Stimulated activated CD4-positive, alpha-beta T cell treated with anti-CD3 and anti-CD28 coated beads, Interleukin-15, amount 100 ng/mL, for 1 hour (primary cell): Measurements from ENCODE around the gene RNASEH2A.
"Not testable (repeated sequence)": the region's sequence is repeated elsewhere in the genome, so short reads cannot be mapped to it uniquely, and the experiment has no call there.

Experiments
- DNase-seq, 2 donors: peaks; one replicate each; pipeline ENCODE4 v3.0.0-alpha.2; 2020; ENCODE audit warnings: low read depth in 1 of 2, low spot score in 1 of 2

RNASEH2A gene

GRCh38 chr19:12793290-12794195 is 12.8 kb upstream of the RNASEH2A start:
- peak; percentile 90 to 94 for DNase-seq

GRCh38 chr19:12794196-12794941 is 12.0 kb upstream of the RNASEH2A start:
- no peak for DNase-seq

- no peak for DNase-seq
Observed at GRCh38 chr19:12794971-12795381, 11.4 kb upstream of the RNASEH2A start.

GRCh38 chr19:12796146-12797071 is 10.0 kb upstream of the RNASEH2A start:
- DNase-seq: no peak

- DNase-seq: no peak
Observed at GRCh38 chr19:12797141-12797587, 9.2 kb upstream of the RNASEH2A start.

- DNase-seq: not testable (repeated sequence)
Observed at GRCh38 chr19:12797607-12798006, 8.8 kb upstream of the RNASEH2A start.

GRCh38 chr19:12799742-12800465 is 6.5 kb upstream of the RNASEH2A start:
- no peak for DNase-seq

GRCh38 chr19:12800466-12800770 is 6.0 kb upstream of the RNASEH2A start:
- no peak for DNase-seq

- DNase-seq: no peak
Observed at GRCh38 chr19:12800923-12801465, 5.4 kb upstream of the RNASEH2A start.

- DNase-seq: peak; percentile 58 to 66
Observed at GRCh38 chr19:12801466-12802266, 4.7 kb upstream of the RNASEH2A start, which contains the start of the genes PRDX2 and THSD8. TSS of gene PRDX2 (minus strand) at chr19:12801800. CDS start at chr19:12801261, 539 bp downstream. TSS of gene THSD8 (plus strand) at chr19:12802069. CDS start at chr19:12802072, 3 bp downstream.

GRCh38 chr19:12802267-12803106 is 3.9 kb upstream of the RNASEH2A start:
- DNase-seq: no peak

GRCh38 chr19:12804051-12804450 is 2.3 kb upstream of the RNASEH2A start:
- no peak for DNase-seq

GRCh38 chr19:12815088-12815487 is 8.7 kb downstream of the RNASEH2A start:
- DNase-seq: no peak

- DNase-seq: not testable (repeated sequence)
Observed at GRCh38 chr19:12817188-12817587, 10.8 kb downstream of the RNASEH2A start.

- not testable (repeated sequence) for DNase-seq
Observed at GRCh38 chr19:12817810-12818209, 11.4 kb downstream of the RNASEH2A start.

- no peak for DNase-seq
Observed at GRCh38 chr19:12821761-12822160, 15.4 kb downstream of the RNASEH2A start.

- DNase-seq: no peak
Observed at GRCh38 chr19:12825254-12826131, 19.1 kb downstream of the RNASEH2A start.
